Measurements from ENCODE around the gene PWP1.

PWP1 gene

DNA sequence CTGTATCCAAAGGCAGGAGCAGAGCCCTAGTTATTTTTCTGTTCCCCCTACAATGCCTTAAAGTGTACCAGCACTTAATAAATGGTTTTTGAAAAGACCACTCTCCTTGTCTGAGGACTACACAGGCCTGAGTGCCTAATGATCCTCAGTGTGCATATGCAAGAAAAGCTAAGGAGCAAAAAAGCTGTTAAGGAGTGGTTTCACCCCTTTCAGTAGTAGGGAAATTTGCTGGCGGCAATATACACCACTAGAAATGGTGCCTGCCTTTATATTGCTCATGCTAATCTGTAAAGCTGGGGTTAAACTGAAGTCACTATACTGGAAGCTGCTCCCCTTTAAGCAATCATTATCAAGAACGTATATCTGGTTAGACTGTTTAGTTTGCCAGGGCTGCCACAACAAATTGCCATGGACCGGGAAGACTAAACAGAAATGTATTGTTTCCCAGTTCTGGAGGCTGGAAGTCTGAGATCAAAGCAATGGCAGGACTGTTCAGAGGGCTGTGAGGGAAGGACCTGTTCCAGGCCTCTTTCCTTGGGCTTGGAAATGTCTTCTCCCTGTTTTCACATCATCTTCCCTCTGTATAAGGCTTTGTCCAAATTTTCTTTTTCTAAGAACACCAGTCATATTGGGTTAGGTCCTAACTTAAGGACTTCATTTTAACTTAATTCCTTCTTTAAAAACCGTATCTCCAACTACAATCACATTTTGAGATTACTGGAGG, 45.2 kb downstream of the PWP1 start:
- no peak for TF ChIP-seq CTCF (IDR thresholded peaks at IDR 0.05)
- no peak overlapping the region for H3K27ac ChIP-seq
- no peaks in the 10 kb centered on the region for H3K27me3 ChIP-seq

DNA sequence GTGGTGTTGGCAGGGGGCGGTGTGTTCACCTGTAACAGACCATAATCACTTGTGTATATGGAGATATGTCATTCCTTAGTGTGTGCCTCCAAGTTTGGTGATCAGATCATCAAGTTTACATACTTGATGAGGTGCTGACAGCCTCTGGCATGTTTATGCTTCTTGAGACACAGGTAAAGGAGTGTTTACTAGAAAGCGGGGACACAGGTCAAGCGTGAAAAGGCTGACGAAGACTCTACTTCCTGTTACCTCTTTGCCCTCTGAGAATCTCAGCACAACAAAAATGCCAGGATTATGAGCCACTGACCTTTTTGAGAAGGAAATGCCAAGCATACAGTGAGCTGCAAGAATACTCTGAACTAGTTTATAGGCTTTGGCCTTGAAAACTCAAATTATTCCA, 45.8 kb downstream of the PWP1 start:
- H3K4me1 ChIP-seq (ENCODE audit: control insufficient read depth in 1 of 2, insufficient read depth in 1 of 2, low read depth in 1 of 2, low read length in 1 of 2) = no peaks in the 10 kb centered on the region
- no peak for TF ChIP-seq CTCF (IDR thresholded peaks at IDR 0.05)
- no peaks in the 10 kb centered on the region for H3K9me3 ChIP-seq
- no peak overlapping the region for H3K27ac ChIP-seq
- H3K36me3 ChIP-seq = peaks cover 44% of the 10 kb centered on the region
- H3K27me3 ChIP-seq = no peaks in the 10 kb centered on the region
- no peak overlapping the region for H3K4me3 ChIP-seq (ENCODE audit: low read depth in 1 of 2, low read length in 1 of 2)

More for the DNA sequence above, 45.2 kb downstream of the PWP1 start:
- no peak overlapping the region for H3K4me3 ChIP-seq (ENCODE audit: low read depth in 1 of 2, low read length in 1 of 2)
- H3K4me1 ChIP-seq (ENCODE audit: control insufficient read depth in 1 of 2, insufficient read depth in 1 of 2, low read depth in 1 of 2, low read length in 1 of 2) = no peaks in the 10 kb centered on the region
- peaks cover 39% of the 10 kb centered on the region for H3K36me3 ChIP-seq
- H3K9me3 ChIP-seq = no peaks in the 10 kb centered on the region

- TF ChIP-seq CTCF (IDR thresholded peaks at IDR 0.05) = no peak
- H3K27ac ChIP-seq = no peak overlapping the region
- no peaks in the 10 kb centered on the region for H3K9me3 ChIP-seq
- peaks cover 52% of the 10 kb centered on the region for H3K36me3 ChIP-seq
- peaks cover 0 to 4% of the 10 kb centered on the region in 2 experiments for H3K4me1 ChIP-seq (ENCODE audit: control insufficient read depth in 1 of 2, insufficient read depth in 1 of 2, low read depth in 1 of 2, low read length in 1 of 2)
- H3K4me3 ChIP-seq (ENCODE audit: low read depth in 1 of 2, low read length in 1 of 2) = no peak overlapping the region
- no peaks in the 10 kb centered on the region for H3K27me3 ChIP-seq
These were observed 46.8 kb downstream of the PWP1 start for GRCh38 chr12:107732365-107732764.

DNA sequence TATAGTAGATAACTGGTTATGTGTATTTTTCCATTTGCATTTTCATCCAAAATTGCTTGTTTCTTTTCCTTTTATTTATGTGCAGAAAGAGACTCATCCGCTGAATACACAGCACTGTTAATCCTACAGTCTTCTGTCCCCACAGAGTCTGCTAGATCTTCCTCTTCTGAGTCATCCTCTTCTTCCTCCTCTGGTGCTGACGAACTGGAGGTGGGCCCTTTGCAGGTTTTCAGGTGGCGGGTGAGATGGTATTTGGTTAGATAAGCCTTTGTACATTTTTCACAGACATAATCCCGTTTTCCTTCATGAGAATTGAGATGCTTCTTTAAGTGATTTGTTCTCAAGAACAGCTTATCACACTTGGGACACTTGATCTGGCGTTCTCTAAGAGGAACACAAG, 48.5 kb downstream of the PWP1 start:
- no peak overlapping the region for H3K27ac ChIP-seq
- H3K4me1 ChIP-seq (ENCODE audit: control insufficient read depth in 1 of 2, insufficient read depth in 1 of 2, low read depth in 1 of 2, low read length in 1 of 2) = peaks cover 0 to 4% of the 10 kb centered on the region in 2 experiments
- H3K4me3 ChIP-seq (ENCODE audit: low read depth in 1 of 2, low read length in 1 of 2) = no peak overlapping the region
- H3K9me3 ChIP-seq = no peaks in the 10 kb centered on the region
- H3K36me3 ChIP-seq = peaks cover 69% of the 10 kb centered on the region
- no peak for TF ChIP-seq CTCF (IDR thresholded peaks at IDR 0.05)
- no peaks in the 10 kb centered on the region for H3K27me3 ChIP-seq

DNA sequence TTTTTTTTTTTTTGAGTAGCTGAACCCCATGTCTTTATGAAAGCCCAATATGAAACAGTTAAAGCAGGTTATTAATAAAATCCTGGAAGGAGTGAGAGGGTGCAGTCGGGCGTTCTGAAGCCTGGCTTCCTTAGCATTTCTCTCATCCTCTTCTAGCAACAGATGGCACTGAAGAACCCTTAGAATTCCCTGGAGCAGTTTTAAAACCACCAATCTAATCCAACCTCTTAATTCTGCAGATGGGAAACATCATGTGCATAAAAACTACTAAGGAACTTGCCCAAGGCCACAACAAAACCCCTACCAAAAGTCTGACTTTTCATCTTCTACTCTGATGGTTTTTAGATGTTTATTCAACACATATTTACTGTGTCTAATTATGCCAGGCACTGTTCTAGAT, 50.2 kb downstream of the PWP1 start:
- H3K36me3 ChIP-seq = peaks cover 86% of the 10 kb centered on the region
- H3K27me3 ChIP-seq = no peaks in the 10 kb centered on the region
- no peak for TF ChIP-seq CTCF (IDR thresholded peaks at IDR 0.05)
- no peak overlapping the region for H3K27ac ChIP-seq
- H3K9me3 ChIP-seq = no peaks in the 10 kb centered on the region
- no peak overlapping the region for H3K4me3 ChIP-seq (ENCODE audit: low read depth in 1 of 2, low read length in 1 of 2)
- H3K4me1 ChIP-seq (ENCODE audit: control insufficient read depth in 1 of 2, insufficient read depth in 1 of 2, low read depth in 1 of 2, low read length in 1 of 2) = peaks cover 0 to 4% of the 10 kb centered on the region in 2 experiments
